Dendritic cell treated with granulocyte-macrophage colony-stimulating factor and Interleukin-4, amounts not matched to agents 40 ng/mL and 50 ng/mL, for 4 days (primary cell): ENCODE measurements around the gene CBX2.

Experiments used
- H3K27ac Mint-ChIP-seq: one replicate; pipeline ENCODE4 v1.8.0; 2022; ENCODE audit warnings: mild to moderate bottlenecking, mixed read lengths
- H3K27me3 Mint-ChIP-seq: one replicate; pipeline ENCODE4 v1.8.0; 2022; ENCODE audit warnings: mild to moderate bottlenecking, mixed read lengths
- H3K36me3 Mint-ChIP-seq: one replicate; pipeline ENCODE4 v1.8.0; 2022; ENCODE audit warnings: low read depth, mixed read lengths
- H3K4me1 Mint-ChIP-seq: one replicate; pipeline ENCODE4 v1.8.0; 2022; ENCODE audit warnings: low read depth, mixed read lengths
- H3K4me3 Mint-ChIP-seq: one replicate; pipeline ENCODE4 v1.8.0; 2022; ENCODE audit warnings: mild to moderate bottlenecking, moderate library complexity, mixed read lengths
- H3K9me3 Mint-ChIP-seq: one replicate; pipeline ENCODE4 v1.8.0; 2022; ENCODE audit warnings: mixed read lengths
- intact Hi-C: fragments of 100-400 bp; cut with micrococcal nuclease; formaldehyde crosslinking; loops from one replicate; pipeline ENCODE4 v1.15.0; 2022

CBX2 gene

DNA sequence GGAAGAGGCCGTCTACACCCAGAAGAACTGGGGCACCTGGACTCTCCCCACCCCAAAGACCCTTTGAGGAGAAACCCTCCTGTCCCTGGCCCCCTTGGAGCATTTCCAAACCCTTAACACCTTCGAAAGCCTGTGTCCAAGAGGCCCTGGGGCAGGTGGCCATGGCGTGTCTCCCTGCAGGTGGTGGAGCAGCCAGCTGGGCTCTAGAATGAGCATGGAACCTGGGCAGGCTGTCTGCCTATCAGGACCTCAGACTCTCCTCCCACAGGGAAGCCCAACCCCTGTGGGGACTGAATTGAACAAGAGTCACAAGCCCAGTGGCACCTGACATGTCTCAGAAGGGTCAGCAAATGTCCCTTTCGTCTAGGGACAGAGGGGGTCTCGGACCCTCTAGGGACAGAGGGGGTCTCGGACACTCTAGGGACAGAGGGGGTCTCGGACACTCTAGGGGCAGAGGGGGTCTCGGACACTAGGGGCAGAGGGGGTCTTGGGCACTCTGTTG is 52.9 kb downstream of the CBX2 start:
- H3K4me3 Mint-ChIP-seq: no peak overlapping the region
- peaks cover 90% of the 10 kb centered on the region for H3K4me1 Mint-ChIP-seq
- no peaks in the 10 kb centered on the region for H3K9me3 Mint-ChIP-seq
- H3K36me3 Mint-ChIP-seq: peaks cover 32% of the 10 kb centered on the region
- intact Hi-C loops: no loop called here
- H3K27ac Mint-ChIP-seq: peak overlapping the region; percentile 79
- peaks cover 9% of the 10 kb centered on the region for H3K27me3 Mint-ChIP-seq

DNA sequence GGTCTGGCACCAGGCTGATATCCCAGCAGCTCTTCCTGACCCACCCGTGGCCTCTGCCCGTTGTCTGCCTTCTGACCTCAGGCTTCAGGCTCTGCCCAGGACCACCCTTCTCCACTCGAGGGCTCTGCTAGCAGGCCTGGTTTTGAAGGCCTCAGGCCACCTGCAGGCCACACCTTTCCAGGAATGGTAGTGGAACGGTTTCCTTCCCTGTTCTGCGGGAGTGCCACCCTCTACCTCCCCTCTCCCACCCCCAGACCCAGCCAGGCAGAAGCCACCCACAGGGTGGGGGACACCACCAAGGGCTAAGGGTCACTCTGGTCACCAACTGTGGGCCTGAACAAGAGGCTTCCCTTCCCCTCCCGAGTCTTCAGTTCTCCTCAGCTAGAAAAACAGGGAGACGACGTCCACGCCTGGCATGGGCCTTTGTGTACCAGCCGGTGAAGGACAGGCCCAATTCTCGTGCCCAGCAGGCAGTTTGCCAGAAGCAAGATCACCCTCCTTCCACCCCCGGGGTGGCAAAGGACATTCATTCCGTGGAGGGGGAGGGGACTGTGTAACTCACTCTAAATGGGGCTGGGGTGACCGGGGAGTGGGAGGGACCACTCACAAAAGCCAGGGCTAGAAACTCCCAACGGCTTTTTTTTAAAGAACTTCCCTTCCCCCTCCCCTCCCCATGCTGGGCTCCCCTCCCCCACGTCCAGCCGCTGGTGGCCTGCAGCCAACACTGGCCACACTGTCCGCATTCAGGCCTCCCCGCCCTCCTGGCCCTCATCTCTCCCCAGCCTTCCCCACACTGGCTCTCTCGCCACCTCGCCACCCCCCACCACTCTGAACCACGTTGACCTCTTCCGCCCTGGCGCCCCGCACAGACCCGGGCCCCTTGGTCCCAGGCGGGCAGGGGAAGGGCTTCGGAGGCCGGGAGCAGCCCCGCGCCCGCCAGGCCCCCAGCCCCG is 53.6 kb downstream of the CBX2 start:
- Mint-ChIP-seq H3K9me3 (no peaks in the 10 kb centered on the region), H3K36me3 (peaks cover 37% of the 10 kb centered on the region), H3K27me3 (peaks cover 9% of the 10 kb centered on the region), H3K4me1 (peaks cover 90% of the 10 kb centered on the region), H3K27ac (peak overlapping the region; percentile 79), H3K4me3 (peak overlapping the region; percentile 57)
- intact Hi-C loops: no loop called here

DNA sequence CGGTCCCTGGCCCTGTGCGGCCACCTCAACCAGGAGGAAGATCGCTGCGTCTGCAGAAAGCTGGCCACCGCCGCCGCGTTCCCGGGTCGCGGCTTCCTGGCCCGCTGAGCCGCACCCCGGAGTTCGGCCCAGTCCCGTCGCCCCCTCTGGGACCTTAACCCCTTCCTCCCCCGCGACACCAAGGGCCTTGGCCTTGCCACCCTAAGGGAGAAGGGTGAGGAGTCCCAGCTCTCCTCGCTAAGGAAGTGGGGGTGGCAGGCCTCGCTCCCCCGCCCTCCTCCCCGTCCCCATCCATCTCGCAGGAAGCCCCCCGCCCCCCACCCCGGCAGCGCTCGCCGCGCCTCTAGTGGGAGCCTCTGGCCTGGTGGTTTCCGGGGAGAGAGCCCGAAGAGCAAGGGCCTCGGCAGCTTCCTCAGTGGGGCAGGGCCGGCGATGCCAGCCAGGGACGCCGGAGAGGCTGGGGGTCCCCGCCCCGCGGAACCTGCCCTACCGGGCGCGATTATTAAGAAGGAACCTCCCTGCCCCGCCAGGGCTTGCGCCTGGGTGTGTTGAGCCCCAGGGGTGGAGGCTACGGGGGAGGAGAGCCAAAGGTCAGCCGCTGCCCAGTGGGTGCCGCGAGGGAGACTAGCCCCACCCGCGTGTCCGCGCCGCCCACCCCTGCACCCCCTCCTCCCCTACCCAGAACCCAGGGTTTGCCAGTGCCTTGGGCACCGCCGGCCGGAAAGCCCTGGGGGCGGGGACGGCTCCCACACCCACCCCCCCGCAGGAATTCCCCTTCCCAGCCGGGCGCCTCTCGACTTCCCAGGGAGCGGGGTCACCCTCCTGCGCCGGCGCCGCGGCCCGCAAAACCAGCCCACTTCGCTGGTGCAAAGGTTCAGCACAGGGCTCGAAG is 54.5 kb downstream of the CBX2 start:
- Mint-ChIP-seq H3K36me3 (peaks cover 46% of the 10 kb centered on the region), H3K27ac (peak overlapping the region; percentile 79), H3K9me3 (no peaks in the 10 kb centered on the region), H3K27me3 (peaks cover 9% of the 10 kb centered on the region), H3K4me1 (peaks cover 93% of the 10 kb centered on the region), H3K4me3 (peak overlapping the region; percentile 57)
- intact Hi-C loops: no loop called here

DNA sequence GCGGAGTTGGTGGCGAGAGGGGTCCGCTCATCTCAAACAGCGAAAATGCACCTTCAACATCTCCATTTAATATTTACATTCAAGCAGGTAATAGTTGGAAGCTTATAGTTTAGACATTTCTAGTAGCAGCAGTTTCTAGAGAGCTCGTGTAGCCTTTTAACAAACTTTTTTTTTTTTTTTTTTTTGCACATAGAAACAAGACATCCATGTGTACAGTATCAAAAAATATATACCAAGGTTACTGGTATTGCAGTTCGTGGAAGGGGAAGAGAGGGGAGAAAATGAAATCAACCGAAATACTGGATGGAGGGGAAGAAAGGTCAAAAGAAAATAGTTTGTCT is 55.1 kb downstream of the CBX2 start:
- Mint-ChIP-seq H3K27ac (peak overlapping the region; percentile 79), H3K4me3 (peak overlapping the region; percentile 42), H3K4me1 (peaks cover 93% of the 10 kb centered on the region), H3K27me3 (peaks cover 9% of the 10 kb centered on the region), H3K9me3 (no peaks in the 10 kb centered on the region), H3K36me3 (peaks cover 53% of the 10 kb centered on the region)
- intact Hi-C loops: no loop called here

DNA sequence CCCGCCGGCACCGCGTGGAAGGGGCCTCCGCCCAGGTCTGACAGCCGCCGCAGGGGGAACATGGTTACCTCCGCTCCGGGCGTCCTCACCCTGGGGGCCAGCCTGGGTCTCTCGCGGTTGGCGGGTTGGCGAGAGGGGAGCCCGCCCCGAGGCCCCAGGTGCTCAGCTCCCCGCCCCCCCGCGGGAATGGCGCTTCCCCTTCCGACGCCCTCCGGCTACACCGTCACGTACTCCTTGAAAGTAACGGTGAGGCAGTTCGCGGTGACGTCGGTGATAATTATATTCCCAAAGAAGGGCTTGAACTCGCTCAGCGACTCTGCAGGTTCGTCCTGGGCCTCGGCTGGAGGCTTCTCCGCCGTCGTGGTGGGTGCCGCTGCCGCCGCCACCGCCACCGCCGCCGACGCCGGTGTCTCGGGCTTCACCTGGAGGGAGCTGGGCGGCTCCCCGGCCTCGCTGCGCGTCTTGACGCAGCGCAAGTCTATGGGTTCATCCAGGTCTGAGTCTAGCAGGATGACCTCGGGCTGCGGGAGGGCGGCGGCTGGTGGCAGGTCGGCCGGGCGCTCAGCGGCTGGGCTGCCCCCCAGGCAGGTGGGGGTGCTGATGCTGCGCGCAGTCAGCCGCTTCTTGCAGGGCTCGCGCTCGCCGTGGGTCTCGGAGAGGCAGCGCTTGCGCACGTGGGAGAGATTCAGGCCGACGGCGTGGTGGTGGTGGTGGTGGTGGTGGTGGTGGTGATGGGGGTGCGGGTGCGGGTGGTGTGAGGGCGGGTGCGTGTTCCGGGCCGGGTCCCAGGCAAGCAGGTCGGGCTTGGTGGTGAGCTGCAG is 56.0 kb downstream of the CBX2 start:
- Mint-ChIP-seq H3K4me3 (no peak overlapping the region), H3K36me3 (peaks cover 60% of the 10 kb centered on the region), H3K27me3 (peaks cover 6% of the 10 kb centered on the region)

DNA sequence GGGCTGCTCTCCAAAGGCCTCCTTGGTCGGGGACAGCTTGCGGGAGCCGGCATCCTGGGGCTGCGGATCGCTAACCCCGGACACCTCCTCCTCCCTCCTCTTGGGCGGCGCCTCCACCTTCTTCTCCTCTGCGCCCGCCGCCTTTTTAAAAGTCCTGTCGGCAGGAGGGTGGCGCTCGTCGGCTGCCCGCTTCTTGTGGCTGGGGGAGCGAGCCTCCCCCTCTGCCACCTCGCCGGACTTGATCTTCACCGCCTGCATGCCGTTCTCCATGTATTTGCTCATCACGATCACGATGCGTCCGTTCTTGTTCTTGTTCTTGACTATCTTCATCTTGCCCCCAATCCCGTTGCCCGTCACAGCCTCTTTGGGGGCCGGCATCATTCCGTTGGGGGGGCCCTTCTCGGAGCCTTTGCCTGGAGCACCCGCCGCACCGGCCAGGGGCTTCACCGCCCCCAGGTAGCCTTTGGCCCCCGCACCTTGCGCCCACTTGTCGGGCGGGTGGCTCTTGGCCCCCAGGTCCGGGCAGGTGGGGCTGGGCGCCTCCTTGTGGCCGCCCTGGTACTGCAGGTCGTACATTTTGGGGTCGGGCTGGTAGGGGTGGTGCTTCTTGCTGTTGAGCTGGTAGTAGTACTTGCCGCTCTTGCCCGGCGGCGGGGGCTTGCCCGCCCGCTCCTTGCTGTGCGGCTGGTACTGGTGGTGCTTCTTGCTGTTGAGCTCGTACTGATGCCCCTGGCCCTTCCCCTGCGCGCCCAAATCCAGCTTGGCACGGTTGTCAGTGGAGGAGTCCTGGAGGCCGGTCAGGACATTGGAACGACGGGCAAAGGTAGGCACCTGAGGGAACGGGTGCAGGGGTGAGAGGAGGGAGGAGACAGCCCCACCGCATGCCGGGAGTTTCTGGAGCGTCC is 56.9 kb downstream of the CBX2 start:
- Mint-ChIP-seq H3K27me3 (peaks cover 5% of the 10 kb centered on the region), H3K27ac (no peak overlapping the region), H3K4me3 (no peak overlapping the region), H3K36me3 (peaks cover 60% of the 10 kb centered on the region), H3K9me3 (no peaks in the 10 kb centered on the region), H3K4me1 (peaks cover 81% of the 10 kb centered on the region)
- intact Hi-C loops: no loop called here

More for the DNA sequence above, 56.0 kb downstream of the CBX2 start:
- no peak overlapping the region for H3K27ac Mint-ChIP-seq
- H3K4me1 Mint-ChIP-seq: peaks cover 87% of the 10 kb centered on the region
- H3K9me3 Mint-ChIP-seq: no peaks in the 10 kb centered on the region
- intact Hi-C loops: no loop called here

DNA sequence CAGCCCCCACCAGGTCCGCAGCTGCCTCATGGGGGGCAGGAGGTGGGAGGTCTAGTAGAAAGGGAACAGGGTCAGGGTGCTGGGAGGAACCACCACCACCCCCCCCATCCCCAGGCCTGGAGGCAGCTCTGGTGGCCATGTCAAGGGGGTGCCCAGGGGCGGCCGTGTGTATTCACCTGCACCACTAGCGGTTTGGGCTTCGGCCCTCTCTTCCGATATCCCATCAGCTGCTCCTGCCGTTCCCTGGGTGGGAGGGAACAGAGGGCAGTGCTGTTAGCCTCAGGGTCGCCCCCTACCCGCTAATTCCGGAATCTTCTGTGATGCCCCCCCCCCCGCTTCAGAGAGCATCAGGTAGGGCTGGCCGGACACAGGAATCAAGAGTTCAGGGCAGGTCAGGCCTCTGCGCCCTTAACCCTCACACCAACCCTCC is 57.5 kb downstream of the CBX2 start:
- H3K27me3 Mint-ChIP-seq: peaks cover 12% of the 10 kb centered on the region
- intact Hi-C loops: no loop called here
- peaks cover 81% of the 10 kb centered on the region for H3K4me1 Mint-ChIP-seq
- H3K27ac Mint-ChIP-seq: no peak overlapping the region
- peaks cover 60% of the 10 kb centered on the region for H3K36me3 Mint-ChIP-seq
- H3K9me3 Mint-ChIP-seq: no peaks in the 10 kb centered on the region
- no peak overlapping the region for H3K4me3 Mint-ChIP-seq

DNA sequence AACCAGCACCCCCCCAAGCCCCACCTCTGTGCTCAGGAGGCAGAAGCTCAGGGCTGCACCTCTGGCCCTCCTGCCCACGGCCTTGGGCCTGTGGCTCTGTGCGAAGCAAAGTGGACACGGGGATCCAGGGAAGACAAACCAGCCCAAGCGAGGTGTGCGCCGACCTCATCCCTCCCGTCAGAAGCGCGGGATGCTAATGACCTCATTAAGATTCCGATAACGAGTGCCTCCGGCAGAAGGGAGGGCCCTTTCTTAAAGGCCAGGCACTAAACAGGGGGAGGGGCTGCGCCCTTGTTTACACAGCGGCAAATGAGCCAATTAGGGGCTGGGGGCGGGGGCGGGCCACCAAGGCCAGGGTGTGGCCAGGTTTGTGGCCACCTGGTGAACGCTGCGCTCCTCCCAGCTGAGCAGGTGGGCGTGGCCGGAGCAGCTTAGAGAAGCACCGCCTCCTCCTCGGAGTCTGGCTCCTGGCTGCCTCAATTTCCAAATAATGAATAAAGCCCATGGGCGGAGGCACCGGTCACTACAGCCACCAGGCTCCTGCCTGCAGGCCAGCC is 58.1 kb downstream of the CBX2 start:
- Mint-ChIP-seq H3K9me3 (no peaks in the 10 kb centered on the region), H3K4me3 (no peak overlapping the region), H3K36me3 (peaks cover 60% of the 10 kb centered on the region), H3K27me3 (peaks cover 17% of the 10 kb centered on the region), H3K27ac (no peak overlapping the region), H3K4me1 (peaks cover 81% of the 10 kb centered on the region)
- intact Hi-C loops: no loop called here

DNA sequence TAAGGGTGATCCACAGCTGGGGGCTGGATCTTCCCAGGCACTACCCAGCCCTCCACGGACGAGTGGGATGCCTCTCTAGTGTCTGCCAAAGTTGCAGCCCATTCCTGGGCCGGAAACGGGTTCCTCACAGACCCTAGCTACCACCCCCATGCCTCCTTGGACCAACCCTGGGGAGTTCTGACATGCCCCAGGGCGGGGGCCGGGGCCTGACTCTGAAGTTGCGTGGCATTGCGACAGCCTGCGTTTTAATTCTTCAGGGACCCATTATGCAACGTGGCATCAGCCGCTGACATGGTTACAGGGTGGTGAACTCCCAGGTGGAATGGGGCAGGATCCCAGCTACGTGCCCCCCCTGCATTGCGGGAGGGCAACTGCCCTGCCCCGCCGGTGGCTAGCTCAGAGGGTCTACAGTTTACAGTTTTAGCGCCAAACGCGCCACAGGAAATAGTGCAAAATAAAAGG is 58.6 kb downstream of the CBX2 start:
- H3K27ac Mint-ChIP-seq: peak overlapping the region; percentile 93
- peak overlapping the region; percentile 92 for H3K4me3 Mint-ChIP-seq
- peaks cover 20% of the 10 kb centered on the region for H3K27me3 Mint-ChIP-seq
- H3K36me3 Mint-ChIP-seq: peaks cover 60% of the 10 kb centered on the region
- intact Hi-C loops: no loop called here
- H3K4me1 Mint-ChIP-seq: peaks cover 81% of the 10 kb centered on the region
- H3K9me3 Mint-ChIP-seq: no peaks in the 10 kb centered on the region

DNA sequence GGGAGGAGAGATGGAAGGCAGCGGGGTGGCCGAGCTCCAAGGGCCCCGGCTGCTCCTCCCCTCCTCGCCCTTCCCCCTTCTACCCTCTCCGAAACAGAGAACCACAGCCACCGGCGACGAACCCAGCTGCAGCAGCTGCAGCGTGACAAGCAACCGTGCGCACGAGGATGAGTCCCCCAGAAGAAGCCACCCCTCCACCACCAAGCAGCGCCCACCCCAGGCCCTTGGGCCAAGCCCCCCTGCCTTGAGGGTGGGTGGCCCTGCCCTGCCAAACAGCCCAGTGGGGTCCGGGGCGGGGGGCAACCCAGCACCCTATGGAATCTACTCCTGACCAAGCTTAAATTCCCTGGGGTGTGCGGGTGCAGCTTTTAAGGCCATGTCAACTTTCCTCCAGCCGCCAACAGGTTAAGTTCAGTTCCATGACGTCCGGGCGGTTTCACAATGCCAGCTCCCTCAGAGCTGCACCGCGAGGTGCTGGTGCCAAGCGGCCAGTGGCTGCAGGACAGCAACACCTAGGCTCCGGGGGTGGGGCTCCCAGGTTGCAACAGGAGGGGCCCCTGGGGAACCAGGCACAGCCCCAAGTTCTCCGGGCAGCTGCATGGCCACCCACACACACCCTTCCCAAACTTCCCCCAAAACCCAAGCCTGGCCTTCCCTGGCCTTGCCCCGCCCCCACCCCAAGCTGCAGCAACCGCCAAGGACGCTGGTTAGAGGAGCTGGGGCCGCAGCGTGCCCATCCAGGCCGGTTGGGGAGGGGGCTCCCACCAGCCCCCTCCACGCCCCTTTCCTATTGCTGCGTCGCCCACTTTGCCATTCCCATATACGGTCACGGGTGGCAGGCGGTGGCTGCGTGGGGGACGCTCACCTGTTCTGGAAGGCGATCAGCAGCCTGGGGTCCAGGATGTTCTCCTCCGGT is 59.3 kb downstream of the CBX2 start:
- H3K4me3 Mint-ChIP-seq: peak overlapping the region; percentile 92
- H3K27ac Mint-ChIP-seq: peak overlapping the region; percentile 93
- no peaks in the 10 kb centered on the region for H3K9me3 Mint-ChIP-seq
- intact Hi-C loops: no loop called here
- H3K36me3 Mint-ChIP-seq: peaks cover 60% of the 10 kb centered on the region
- H3K4me1 Mint-ChIP-seq: peaks cover 83% of the 10 kb centered on the region
- peaks cover 27% of the 10 kb centered on the region for H3K27me3 Mint-ChIP-seq
